Embryonic facial prominence (tissue), 1 donor: ENCODE measurements around the gene CABCOCO1.

Source experiments
- DNase-seq: peaks from one replicate; pipeline ENCODE4 v3.0.0-alpha.2; 2016; ENCODE audit errors: extremely low spot score

Gene CABCOCO1

GRCh38 chr10:61757001-61757400, 94.3 kb downstream of the CABCOCO1 start:
- no peak for DNase-seq

- no peak for DNase-seq
Observed at GRCh38 chr10:61757525-61758397, 95.0 kb downstream of the CABCOCO1 start.

- no peak for DNase-seq
Observed at GRCh38 chr10:61758433-61758832, 95.7 kb downstream of the CABCOCO1 start.

GRCh38 chr10:61759751-61760150, 97.0 kb downstream of the CABCOCO1 start:
- DNase-seq, result no peak

GRCh38 chr10:61760943-61761824, 98.5 kb downstream of the CABCOCO1 start:
- DNase-seq, result no peak

GRCh38 chr10:61761825-61762217, 99.1 kb downstream of the CABCOCO1 start:
- DNase-seq, result no peak

GRCh38 chr10:61763778-61764177, 101.0 kb downstream of the CABCOCO1 start:
- no peak for DNase-seq

- DNase-seq, result no peak
Observed at GRCh38 chr10:61764486-61764885, 101.8 kb downstream of the CABCOCO1 start.

GRCh38 chr10:61765176-61766087, 102.7 kb downstream of the CABCOCO1 start:
- no peak for DNase-seq

GRCh38 chr10:61766927-61767326, 104.2 kb downstream of the CABCOCO1 start:
- no peak for DNase-seq

GRCh38 chr10:61774031-61774430, 111.3 kb downstream of the CABCOCO1 start:
- no peak for DNase-seq

- DNase-seq, result no peak
Observed at GRCh38 chr10:61775111-61775510, 112.4 kb downstream of the CABCOCO1 start.

GRCh38 chr10:61776615-61777266, 114.0 kb downstream of the CABCOCO1 start:
- DNase-seq, result no peak

GRCh38 chr10:61778137-61778536, 115.4 kb downstream of the CABCOCO1 start:
- no peak for DNase-seq

GRCh38 chr10:61779276-61779675, 116.5 kb downstream of the CABCOCO1 start:
- no peak for DNase-seq

- DNase-seq, result no peak
Observed at GRCh38 chr10:61779950-61780659, 117.4 kb downstream of the CABCOCO1 start.

GRCh38 chr10:61780732-61781131, 118.0 kb downstream of the CABCOCO1 start:
- DNase-seq, result no peak

- DNase-seq, result no peak
Observed at GRCh38 chr10:61781969-61782403, 119.3 kb downstream of the CABCOCO1 start.

- no peak for DNase-seq
Observed at GRCh38 chr10:61784354-61785133, 121.8 kb downstream of the CABCOCO1 start.
